NCI-H82 (cell line): ENCODE measurements around the gene SIDT2.
A peak's percentile ranks its signal among the peaks of the same experiment; 100 is the strongest.
"Not testable (repeated sequence)": the region's sequence is repeated elsewhere in the genome, so short reads cannot be mapped to it uniquely, and the experiment has no call there.

Source experiments
- DNase-seq: peaks from one replicate; lab custom pipeline; 2025; lab: John Stamatoyannopoulos, UW

The SIDT2 gene

DNA sequence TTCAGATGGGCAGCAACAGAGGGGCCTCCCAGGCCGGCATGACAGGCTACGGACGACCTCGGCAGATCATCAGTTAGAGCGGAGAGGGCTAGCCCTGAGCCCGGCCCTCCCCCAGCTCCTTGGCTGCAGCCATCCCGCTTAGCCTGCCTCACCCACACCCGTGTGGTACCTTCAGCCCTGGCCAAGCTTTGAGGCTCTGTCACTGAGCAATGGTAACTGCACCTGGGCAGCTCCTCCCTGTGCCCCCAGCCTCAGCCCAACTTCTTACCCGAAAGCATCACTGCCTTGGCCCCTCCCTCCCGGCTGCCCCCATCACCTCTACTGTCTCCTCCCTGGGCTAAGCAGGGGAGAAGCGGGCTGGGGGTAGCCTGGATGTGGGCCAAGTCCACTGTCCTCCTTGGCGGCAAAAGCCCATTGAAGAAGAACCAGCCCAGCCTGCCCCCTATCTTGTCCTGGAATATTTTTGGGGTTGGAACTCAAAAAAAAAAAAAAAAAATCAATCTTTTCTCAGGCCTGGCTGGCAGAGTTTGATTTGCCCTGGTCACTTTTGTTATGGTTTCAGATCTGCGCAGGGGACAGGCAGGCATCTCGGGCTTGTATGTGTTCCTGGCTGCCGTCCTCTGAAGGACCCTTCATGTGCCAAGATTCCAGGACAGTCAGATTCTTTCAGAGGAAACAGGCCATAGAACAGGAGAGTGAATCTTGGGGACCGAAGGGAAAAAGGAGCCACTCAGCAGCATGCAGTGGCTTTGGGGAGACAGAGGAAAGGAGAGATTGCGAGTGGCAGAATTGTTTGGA lies 25.9 kb downstream of the SIDT2 start:
- no peak for DNase-seq

DNA sequence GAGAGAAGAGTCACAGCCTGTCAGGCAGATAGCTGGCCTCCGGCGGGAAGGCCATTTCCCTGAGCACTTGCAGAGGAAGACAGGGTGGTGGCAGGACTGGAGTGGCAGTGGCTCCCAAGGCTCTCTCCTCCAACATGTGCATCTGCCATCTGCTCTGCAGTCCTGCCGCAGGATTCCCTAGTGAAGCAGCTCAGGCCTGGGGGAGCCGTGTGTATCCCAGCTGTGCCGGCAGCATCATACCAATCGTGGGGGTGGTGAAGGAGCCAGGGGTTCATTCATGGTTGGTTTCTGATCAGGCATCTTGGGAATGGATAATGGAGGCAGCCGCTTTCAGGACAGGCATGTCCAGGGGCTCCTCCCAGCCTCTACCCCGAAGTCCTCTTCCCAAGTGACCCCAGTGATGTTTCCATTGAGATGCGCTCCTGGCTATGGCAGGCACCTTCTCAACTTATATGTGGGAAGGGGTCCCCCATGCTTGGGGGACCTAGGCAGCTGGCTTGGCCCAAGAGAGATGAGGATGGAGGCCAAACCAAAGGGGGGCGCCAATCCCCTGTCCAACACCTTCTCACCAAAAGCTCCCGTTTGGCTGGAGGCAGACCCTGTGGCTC lies 26.8 kb downstream of the SIDT2 start:
- DNase-seq, result peak; percentile 22

DNA sequence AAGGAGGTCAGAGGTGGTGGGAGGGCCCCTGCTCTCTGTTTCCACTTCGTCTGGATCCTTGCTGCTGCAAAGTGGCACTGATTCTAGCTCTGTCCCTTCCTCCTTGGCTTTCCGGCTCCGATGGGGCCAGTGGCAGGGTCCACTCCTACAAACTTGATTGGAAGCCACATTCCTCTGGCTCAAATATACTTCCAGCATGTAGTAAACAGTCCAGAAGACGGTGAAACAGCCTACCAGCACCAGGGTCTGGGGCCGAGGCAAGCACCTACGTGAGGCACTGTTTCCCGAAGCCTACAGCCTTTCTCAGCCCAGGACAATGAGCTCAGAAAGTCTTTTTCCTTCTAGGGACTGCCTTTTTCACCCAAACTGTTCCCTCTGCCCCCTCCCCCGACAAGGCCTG lies 27.6 kb downstream of the SIDT2 start:
- not testable (repeated sequence) for DNase-seq

DNA sequence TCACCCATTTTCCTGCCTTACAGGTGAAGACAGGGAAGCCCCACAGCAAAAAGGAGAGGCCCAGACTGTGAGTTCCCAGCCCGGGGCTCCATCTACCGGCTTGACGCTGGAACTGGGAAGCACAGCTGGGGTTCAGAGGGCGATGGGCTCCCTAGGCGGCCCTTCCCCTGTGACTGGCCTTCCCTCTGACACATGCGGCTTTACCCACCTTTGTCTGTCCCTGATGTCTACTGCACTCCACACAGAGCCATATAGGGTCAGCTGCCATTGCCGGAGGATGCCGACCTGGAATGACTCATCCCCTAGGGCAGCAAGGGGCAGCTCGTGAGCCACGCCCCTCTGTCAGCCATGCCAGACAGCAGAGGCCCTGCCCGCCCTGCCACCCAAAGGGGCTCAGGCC lies 28.3 kb downstream of the SIDT2 start:
- DNase-seq, result not testable (repeated sequence)

DNA sequence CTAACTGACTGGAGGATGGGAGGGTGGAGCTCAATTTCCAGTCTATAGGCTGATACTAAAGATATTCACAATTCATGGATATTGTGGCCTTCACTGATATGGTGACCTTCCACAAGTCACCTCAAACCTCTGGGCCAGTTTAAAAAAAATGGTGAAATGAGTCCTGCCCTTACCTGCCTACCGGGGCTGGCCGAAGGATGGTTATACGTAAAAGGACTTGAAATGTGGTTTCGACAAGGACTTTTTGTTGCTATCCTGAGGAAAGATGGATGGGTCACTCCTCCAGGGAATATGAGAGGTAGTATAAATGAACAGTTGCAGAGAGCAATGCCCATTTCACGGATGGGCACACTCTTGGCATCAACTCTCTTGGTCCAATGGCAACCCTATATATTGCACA lies 28.9 kb downstream of the SIDT2 start:
- DNase-seq, result not testable (repeated sequence)

DNA sequence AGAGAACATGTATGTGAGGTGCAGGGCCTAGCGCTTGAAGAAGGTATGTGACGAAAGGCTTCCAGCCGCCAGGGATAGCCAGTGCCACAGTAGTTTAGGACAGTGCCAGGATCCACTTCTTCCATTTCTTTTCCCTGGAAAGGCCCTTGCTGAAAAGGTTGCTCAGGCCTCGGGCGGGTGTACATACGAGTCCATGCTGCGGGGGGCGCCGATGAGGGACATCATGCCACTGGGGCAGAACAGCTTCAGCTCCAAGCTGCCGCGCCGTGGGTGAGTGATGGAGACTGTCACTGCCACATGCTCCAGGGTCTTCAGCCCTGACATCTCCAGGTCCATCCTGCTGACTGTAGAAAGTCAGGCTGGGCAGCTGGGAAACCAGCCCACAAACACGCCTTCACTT lies 30.2 kb downstream of the SIDT2 start:
- DNase-seq, result not testable (repeated sequence)

GRCh38 chr11:117209351-117210125 lies 31.0 kb downstream of the SIDT2 start:
- DNase-seq, result not testable (repeated sequence)

GRCh38 chr11:117210620-117211019 lies 32.1 kb downstream of the SIDT2 start:
- DNase-seq, result no peak

GRCh38 chr11:117212697-117213355 lies 34.3 kb downstream of the SIDT2 start:
- DNase-seq, result no peak

DNA sequence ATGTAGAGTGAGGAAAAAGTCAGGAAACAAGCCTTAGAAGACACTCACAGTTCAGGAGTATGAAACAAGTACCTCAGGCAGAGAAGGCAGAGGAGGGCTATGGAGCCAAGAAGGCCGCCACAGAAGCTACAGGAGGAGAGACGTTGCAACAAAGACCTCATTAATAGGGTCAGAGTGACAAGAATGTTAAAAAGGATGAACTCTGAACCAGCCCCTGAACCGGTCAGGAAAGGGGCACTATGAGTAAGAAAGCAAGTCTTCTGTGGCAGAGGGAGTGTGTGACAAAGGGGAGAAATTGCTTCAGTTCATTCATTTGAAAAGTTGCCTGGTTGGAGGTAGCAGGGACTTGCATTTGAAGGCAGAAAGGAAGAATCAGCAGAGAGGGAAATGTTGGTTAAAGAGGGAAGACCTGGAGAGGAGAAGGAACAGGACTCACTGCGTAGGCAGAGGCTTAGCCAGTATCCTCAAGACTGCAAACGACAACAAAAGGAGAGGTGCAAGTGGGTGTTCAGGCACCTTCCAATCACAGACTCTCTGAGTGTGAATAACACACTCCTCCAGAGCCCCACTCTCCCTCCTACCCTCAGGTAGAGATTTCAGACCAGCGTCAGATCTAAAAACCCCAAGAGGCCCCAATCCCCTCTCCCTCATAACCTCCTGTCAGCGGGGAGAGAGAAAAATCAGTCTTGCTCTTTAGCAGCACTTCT lies 36.0 kb downstream of the SIDT2 start:
- no peak for DNase-seq

DNA sequence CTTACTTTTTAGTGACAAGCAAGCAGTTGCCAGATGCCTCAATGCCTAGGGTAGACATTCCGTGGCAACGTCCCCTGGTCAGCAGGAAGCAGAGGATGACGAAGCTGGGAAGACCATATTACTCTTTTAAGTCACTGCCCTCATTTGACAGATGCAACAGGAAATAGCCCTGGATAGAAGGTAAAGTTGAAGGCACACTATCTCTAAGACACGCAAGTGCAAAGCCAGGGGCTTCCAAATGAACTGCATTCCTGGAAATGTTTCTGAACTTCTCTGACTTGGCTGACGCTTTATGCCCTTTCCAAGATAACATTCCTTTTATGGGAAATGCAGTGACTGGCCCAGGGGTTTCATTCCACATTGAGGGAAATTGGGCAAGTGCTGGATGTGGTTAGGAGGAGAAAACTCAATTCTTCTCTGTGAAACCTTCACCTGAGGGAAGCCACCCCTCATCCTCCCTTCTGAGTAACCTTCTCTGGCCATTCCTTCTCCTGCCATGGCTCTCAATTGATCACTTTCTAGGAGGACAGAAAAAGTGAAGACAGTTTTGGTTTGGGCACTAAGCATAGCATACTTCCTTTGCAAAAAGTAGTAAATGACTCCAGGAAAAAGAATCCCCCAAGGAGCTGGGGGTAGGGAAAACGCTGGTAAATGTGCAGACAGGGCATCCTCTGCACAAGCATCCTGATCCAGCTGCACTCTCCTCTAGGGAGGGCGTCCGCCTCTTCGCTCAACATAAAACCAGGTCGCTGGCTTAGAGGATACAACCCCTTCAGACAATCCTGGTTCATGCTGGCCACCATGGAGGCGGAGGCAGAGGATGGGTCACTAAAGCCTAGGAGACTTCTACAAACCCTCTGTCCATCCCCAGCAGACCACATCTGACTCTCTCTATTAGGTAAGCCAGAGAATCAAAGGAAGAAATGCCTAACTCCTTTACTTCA lies 38.9 kb downstream of the SIDT2 start:
- DNase-seq, result no peak

- no peak for DNase-seq
These were observed 39.8 kb downstream of the SIDT2 start for GRCh38 chr11:117218133-117218915.

- no peak for DNase-seq
These were observed 40.5 kb downstream of the SIDT2 start for GRCh38 chr11:117219001-117219400.

- DNase-seq, result no peak
These were observed 40.9 kb downstream of the SIDT2 start for GRCh38 chr11:117219455-117219854.

DNA sequence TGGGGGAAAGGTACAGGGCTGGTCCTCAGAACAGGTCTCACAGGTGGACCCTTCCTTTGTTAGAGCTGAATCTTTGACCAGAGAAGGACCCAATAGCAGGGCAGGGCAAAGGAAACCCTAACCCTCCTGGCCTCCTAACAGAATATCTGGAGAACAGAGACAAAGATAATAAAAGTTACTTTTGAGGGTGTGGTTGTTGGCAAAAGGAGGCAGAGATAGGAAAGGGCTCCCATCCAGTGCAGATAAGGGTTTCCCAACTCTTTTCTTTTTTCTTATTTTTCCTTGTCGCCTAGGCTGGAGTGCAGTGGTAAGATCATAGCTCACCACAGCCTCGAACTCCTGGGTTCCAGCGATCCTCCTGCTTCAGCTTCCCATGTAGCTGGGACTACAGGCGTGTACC lies 41.5 kb downstream of the SIDT2 start:
- DNase-seq, result no peak

DNA sequence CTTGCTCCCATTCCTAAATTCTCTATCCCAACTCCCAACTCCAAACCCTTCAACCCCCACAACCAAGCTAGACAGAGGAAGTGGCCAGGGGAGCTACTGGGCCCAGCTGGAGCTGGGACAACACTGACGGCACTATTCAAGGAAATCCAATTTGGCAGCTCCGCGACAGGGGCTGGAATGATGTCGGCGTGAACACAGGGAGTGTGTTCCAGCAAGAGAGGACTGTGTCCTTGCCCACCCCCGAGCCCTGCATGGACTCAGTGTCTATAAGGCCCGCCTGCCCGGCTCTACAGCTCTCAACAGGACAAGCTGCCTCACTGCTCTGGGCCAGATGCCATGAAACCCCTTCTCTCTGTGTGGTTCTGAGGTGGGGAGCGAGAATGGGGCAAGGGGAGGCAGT lies 42.0 kb downstream of the SIDT2 start:
- peak; percentile 41 for DNase-seq

- DNase-seq, result no peak
These were observed 42.6 kb downstream of the SIDT2 start for GRCh38 chr11:117220999-117221774.

DNA sequence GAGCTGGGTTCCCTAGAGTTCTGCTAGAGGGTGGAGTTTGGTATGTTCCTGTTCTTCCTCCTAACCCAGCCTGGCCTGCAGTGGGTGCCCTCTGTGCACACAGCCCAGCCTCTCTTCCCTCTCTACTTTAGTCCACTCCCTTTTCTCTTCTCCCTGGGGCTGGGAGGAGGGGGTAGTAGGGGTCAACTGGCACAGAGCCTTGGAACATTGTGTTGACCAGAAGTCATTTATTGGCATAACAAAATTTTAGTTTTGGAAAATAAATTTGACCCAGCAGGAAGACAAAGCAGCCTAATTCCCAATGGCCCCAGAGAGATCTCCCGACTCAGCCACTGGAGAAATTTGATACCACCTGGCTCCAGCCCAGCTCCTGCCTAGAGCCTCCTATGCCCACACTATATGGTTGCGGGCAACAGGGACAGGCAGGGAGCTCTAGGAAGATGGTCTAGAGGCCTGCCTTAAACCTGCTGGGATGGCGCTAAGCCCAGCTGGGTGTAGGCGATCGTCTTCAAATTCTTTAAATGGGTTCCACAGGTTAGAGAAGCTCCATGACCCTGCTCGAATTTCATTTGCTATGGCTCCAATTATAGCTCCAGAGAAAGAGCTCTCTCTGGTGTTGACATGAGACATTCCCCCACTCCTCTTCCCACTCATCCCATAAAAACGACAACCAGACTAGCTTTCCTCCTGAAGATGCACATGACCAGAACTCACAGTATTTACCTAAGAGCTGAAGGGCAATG lies 43.4 kb downstream of the SIDT2 start:
- DNase-seq, result no peak
